Activated CD4-positive, alpha-beta T cell treated with anti-CD3 and anti-CD28 coated beads, Interleukin-2, amount 50 U/mL, for 24 hours (primary cell): ENCODE results near the gene ZBTB2.
"Not testable (repeated sequence)": the region's sequence is repeated elsewhere in the genome, so short reads cannot be mapped to it uniquely, and the experiment has no call there.

Experiments
- DNase-seq, 2 donors: peaks; one replicate each; pipeline ENCODE4 v3.0.0-alpha.2; 2020; ENCODE audit warnings: low read depth in 1 of 2, low spot score in 1 of 2

ZBTB2 gene

DNA sequence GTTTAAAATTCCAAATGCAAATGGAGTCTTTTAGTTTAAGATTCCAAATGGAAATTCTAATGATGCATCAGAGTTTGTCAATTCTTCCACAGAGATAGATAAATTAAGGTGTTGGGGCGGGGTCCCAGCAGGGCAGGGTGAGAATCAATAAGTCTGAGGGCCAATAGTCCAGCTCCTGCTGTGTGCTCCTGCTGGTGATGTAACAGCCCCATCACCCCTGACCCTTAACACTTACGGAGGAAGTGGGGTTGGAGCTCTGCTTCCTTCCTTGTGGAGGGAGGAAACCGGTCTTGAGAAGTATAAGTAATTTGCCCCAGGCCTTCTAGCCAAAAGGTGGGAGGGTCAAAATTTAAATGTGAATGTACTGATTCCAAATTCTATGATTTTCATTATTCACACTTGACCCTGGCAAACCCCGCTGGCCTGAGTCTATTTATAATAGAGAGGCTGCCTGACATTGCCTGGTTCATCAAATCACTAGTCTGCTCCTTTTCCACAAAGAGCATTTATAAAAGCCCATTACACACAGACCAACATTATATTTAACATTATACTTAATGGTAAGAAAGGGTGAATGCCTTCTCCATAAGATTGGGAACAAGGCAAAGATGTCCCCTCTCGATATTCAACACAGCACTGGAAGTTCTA, 17.2 kb downstream of the ZBTB2 start:
- no peak for DNase-seq

DNA sequence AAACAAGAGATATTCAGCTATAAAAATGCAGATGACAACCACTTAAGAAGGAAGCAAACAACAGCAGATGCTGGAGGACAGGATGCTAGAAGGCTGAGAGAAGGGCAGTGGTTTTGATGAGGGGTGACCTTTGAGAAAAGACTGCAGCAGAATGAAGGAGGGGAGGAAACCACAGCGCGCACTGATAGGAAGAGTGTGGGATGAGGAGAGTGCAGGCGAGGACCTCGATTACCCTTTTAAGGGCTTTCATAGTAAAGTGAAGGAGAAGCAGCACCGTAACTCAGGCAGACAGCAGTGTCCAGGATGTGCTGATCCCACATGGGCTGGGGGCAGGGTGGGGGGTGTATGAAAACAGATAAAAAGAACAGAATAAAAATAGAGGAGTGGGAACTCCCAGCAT, 19.2 kb downstream of the ZBTB2 start:
- no peak for DNase-seq

DNA sequence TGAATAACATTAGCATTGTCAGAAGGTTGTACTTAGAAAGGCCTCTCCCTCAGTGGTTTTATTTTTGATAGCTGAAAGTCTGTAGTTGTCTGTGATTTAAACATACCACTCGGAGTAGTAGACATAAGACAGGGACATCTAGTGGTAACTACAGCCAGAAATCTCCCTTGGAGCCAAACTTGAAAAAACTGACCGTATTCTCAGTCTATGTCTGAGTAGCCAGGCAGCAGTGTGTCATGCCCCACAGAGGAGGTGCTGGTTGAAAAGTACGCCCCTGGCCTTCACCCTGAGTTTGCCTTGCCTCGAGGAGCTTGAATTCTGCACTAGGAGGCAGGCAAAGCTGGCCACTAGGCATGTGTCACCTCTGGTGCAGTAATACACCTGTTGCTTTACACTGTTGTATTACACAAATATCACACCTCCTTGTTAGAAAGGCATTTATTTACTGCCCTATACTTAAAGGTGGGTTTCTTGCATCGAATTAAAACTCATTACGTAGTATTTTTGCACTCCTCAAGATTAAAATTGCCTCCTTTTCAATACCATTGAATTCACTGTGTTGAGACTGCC, 20.8 kb downstream of the ZBTB2 start:
- DNase-seq = no peak

DNA sequence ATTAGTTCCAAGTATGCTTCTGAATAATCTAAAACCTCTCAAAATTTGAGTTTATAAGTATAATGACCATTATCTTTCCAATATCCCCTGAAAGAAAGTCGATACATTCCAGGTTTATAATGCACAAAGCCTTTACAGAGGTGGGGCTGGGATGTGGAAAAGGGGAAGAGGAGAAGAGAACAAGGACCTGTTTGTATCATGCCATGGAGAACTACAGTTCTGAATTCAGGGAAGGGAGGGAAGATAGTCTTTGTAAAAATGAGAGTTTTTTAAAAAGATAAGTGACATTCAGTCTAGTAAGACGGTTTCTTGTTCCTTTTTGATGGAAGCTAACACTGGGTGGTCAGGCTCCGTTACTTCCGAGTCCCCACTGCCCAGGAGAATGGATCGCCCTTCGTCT, 26.1 kb downstream of the ZBTB2 start:
- no peak for DNase-seq

DNA sequence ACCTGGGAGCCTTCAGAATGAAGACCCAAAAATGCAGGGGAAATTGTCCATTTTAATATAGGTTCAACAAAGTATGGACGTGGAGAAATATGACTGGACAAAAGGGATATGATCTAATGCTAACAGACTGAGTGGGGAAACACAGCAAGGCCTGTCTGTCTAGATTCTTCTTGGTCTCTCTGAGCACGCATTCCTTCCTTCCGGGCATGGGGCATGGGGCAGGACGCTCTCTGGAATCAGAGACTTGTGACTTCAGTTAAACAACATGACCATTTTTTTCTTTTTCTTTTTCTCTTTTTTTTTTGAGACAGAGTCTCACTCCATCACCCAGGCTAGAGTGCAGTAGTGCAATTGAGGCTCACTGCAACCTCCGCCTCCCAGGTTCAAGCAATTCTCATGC, 31.9 kb downstream of the ZBTB2 start:
- no peak for DNase-seq

DNA sequence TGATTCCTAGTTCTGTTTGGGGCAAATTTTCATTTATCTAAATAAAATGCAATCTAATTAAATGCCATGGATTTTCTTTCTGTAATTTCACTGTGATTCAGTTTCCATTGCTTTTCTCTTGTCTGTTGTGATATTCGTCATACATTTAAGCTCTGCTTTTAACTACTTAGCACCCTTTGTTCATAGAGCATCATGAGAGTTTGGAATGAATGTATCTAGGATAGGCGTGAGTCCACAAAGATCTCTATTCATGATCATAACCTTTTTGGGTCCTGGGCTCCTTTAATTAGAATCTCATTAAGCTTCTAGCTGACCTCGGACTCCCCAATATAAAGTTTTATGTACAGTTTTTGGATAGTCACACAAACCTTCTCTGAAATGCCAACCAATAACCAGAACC, 32.9 kb downstream of the ZBTB2 start:
- no peak for DNase-seq

DNA sequence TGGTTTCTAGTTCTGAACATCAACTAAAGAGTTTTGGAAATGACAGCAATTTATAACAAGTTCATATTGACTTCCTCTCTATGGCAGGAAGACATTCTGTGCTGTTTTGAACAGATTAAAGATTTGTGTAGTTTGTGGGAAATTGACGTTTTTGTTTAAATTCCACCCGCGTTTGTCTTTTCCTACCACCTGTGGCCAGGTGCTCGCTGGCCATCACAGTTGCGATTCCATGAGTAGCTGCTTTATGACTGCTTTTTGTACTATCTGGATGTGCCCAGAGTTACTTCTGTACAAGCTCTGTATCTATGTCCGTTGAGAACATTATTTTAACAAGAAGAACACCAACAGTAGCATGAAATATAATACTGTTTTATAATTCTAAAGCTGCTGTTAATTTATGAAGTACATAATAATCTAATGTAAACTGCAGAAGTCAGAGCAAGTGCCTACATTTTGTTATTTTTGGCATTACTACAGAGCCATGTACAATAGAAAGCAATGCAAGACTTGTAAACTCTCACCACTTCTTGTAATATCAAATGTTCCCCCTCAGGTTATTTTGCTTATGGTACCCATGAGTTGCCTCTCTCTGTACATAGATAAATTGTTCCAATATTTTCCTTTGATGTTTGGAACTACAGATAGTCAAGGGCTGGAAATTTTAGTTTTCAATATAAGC, 33.5 kb downstream of the ZBTB2 start:
- no peak for DNase-seq

DNA sequence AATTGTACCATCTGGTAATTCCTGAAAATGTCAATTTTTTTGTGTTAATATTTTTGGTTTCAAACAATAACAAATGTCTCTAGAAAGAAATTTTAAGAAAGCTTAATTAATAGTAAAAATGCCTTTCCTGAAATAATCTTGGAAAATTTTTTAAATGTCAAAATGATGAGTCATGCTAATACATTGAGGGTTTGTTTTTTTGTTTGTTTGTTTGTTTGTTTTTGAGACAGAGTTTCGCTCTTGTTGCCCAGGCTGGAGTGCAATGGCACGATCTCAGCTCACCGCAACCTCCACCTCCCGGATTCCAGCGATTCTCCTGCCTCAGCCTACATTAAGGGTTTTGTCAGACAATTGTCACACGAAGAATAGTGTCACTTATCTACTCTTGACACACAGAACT, 34.4 kb downstream of the ZBTB2 start:
- not testable (repeated sequence) for DNase-seq

DNA sequence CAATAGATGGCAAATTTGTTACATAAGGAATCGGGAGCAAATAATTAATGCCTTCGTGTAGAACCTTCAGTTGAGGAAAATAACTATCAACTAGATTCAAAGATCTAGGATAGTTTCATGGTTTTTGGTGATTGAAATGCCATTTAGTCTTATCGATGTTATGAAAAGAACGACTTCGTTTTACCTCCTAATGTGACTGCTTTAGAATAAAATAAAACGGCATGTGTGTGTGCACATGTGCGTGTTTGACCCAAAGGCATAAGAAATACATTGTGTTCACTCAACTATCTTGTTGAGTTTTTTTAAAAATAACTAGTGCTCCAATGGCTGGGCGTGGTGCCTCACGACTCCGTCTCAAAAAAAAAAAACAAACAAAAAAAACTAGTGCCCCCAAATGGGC, 37.6 kb downstream of the ZBTB2 start:
- no peak for DNase-seq

DNA sequence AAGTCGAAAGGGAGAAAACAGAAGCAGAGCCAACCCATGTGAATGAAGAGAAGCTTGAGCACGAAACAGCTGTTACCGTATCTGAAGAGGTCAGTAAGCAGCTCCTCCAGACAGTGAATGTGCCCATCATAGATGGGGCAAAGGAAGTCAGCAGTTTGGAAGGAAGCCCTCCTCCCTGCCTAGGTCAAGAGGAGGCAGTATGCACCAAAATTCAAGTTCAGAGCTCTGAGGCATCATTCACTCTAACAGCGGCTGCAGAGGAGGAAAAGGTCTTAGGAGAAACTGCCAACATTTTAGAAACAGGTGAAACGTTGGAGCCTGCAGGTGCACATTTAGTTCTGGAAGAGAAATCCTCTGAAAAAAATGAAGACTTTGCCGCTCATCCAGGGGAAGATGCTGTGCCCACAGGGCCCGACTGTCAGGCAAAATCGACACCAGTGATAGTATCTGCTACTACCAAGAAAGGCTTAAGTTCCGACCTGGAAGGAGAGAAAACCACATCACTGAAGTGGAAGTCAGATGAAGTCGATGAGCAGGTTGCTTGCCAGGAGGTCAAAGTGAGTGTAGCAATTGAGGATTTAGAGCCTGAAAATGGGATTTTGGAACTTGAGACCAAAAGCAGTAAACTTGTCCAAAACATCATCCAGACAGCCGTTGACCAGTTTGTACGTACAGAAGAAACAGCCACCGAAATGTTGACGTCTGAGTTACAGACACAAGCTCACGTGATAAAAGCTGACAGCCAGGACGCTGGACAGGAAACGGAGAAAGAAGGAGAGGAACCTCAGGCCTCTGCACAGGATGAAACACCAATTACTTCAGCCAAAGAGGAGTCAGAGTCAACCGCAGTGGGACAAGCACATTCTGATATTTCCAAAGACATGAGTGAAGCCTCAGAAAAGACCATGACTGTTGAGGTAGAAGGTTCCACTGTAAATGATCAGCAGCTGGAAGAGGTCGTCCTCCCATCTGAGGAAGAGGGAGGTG, 38.7 kb downstream of the ZBTB2 start:
- no peak for DNase-seq

DNA sequence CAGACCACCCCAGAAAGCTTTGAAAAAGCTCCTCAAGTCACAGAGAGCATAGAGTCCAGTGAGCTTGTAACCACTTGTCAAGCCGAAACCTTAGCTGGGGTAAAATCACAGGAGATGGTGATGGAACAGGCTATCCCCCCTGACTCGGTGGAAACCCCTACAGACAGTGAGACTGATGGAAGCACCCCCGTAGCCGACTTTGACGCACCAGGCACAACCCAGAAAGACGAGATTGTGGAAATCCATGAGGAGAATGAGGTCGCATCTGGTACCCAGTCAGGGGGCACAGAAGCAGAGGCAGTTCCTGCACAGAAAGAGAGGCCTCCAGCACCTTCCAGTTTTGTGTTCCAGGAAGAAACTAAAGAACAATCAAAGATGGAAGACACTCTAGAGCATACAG, 39.6 kb downstream of the ZBTB2 start:
- DNase-seq = no peak

DNA sequence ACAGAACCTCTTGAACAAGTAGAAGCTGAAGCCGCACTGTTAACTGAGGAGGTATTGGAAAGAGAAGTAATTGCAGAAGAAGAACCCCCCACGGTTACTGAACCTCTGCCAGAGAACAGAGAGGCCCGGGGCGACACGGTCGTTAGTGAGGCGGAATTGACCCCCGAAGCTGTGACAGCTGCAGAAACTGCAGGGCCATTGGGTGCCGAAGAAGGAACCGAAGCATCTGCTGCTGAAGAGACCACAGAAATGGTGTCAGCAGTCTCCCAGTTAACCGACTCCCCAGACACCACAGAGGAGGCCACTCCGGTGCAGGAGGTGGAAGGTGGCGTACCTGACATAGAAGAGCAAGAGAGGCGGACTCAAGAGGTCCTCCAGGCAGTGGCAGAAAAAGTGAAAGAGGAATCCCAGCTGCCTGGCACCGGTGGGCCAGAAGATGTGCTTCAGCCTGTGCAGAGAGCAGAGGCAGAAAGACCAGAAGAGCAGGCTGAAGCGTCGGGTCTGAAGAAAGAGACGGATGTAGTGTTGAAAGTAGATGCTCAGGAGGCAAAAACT, 40.1 kb downstream of the ZBTB2 start:
- DNase-seq = no peak

DNA sequence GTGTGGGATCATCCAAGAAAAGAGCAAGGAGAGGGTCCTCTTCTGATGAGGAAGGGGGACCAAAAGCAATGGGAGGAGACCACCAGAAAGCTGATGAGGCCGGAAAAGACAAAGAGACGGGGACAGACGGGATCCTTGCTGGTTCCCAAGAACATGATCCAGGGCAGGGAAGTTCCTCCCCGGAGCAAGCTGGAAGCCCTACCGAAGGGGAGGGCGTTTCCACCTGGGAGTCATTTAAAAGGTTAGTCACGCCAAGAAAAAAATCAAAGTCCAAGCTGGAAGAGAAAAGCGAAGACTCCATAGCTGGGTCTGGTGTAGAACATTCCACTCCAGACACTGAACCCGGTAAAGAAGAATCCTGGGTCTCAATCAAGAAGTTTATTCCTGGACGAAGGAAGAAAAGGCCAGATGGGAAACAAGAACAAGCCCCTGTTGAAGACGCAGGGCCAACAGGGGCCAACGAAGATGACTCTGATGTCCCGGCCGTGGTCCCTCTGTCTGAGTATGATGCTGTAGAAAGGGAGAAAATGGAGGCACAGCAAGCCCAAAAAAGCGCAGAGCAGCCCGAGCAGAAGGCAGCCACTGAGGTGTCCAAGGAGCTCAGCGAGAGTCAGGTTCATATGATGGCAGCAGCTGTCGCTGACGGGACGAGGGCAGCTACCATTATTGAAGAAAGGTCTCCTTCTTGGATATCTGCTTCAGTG, 40.8 kb downstream of the ZBTB2 start:
- DNase-seq = no peak

DNA sequence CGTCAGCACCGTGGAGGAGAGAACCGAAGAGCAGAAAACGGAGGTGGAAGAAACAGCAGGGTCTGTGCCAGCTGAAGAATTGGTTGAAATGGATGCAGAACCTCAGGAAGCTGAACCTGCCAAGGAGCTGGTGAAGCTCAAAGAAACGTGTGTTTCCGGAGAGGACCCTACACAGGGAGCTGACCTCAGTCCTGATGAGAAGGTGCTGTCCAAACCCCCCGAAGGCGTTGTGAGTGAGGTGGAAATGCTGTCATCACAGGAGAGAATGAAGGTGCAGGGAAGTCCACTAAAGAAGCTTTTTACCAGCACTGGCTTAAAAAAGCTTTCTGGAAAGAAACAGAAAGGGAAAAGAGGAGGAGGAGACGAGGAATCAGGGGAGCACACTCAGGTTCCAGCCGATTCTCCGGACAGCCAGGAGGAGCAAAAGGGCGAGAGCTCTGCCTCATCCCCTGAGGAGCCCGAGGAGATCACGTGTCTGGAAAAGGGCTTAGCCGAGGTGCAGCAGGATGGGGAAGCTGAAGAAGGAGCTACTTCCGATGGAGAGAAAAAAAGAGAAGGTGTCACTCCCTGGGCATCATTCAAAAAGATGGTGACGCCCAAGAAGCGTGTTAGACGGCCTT, 41.6 kb downstream of the ZBTB2 start:
- no peak for DNase-seq

DNA sequence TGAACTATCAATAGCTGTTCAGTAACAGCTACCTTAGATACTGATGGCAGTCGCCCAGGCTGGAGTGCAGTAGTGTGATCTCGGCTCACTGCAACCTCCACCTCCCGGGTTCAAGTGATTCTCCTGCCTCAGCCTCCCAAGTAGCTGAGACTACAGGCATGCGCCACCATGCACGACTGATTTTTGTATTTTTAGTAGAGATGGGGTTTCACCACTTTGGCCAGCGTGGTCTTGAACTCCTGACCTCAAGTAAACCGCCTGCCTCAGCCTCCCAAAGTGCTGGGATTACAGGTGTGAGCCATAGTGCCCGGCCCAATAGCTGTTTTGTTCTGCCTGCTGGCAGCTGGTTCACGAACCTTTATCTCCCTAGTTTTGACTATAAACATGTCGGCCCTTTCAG, 48.6 kb downstream of the ZBTB2 start:
- DNase-seq = not testable (repeated sequence)

DNA sequence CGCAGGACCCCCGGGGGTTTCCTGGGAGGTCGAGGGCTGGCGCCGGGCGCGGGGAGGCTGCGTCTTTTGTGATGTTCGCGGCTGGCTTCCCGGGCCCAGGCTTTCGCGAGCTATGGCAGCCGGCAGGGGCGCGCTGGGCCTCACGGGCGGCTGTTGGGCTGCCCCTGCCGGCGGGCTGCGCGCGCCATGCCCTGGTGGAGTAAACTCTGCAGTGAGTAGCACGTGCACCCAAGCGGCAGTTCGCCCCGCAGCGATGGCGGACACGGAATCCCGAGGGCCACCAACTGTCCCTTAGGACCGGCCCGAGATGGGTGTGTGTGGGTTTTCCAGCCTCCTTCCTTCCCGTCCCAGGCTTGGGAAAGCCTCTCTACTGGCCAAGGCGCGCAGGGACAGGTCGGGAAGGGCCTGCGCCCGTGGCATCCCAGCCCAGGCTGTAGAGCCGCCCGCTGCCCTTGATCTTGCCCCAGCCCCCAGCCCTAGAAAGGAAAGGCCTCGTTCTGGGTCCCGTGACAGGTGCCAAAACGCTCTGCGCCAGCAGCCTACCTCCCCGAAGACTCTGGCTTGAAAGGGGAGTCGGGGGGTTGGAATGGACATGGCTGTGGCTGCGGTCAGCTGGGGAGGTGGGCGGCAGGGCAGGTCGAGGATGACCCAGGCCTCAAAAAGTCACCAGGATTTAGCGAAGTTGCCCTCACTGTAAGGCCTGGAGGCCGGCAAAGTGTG, 49.7 kb downstream of the ZBTB2 start:
- no peak for DNase-seq

DNA sequence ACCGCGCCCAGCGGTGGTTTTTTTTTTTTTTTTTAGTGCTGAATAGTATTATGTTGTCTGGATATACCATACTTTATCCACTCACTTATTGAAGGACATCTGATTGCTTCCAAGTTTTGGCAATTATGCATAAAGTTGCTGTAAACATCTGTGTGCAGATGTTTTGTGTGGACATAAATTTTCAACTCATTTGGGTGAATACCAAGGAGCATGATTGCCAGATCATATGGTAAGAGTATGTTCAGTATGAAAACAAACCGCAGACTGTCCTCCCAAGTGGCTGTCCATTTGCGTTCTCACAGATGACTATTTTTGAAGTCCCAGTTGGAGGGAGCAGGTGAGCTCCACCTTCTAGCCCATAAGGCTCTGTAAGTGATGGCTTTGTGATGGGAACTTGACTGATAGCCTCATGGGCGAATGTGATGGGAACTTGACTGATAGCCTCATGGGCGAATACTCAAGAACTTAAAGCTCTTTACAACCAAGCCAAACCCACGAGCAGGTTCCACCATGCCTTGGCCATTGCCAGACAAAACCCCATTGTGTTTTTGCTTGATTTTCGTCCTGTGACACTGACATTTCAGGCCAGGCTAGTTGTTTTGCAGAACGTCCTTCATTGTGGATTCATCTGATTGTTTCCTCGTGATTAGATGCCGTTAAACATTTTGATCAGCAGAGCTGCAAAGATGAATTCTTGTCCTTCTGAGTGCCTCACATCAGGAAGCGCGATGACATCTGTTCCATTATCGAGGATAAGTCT, 51.0 kb downstream of the ZBTB2 start:
- DNase-seq = no peak

DNA sequence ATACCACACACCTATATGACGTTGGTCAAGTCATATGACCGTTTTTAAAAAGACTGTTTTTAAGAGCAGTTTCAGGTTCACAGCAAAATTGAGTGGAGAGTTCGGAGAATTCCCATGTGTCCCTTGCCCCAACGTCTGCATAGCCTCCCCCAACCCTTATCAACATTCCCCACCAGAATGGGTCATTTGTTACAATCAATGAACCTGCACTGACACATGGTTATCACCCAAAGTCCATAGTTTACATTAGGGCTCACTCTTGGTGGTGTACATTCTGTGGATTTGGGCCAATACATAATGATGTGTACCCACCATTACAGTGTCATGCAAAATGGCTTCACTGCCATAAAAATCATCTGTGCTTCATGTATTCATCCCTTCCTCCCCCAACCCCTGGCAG, 52.0 kb downstream of the ZBTB2 start:
- DNase-seq = no peak

DNA sequence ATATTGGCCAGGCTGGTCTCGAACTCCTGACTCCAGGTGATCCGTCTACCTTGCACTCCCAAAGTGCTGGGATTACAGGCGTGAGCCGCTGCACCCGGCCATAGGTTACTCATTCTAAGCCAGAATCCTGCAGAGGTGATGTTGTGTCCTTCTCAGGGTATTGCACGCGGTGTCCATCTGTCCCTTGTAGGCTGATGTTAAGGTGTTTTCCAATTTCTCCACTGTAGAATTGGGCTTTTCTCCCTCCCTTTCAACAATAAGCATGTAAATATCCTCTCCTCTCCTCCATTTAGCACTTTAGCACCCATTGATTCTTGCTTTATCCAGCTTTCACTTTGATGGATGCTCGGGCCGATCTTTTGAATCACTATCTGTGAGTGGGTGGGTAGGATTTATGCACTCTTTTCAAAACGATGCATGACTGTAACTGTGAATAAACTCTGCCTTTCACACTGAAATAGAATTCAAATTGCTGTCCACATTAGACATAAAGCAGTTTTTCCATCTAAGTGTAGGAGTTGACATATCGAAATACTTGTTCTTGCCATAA, 52.6 kb downstream of the ZBTB2 start:
- DNase-seq = no peak
